Sciatic nerve (tissue), 2 donors: ENCODE data around the gene KTN1. TPM values are rescaled to one million over a fixed set of nuclear protein-coding genes. Genes with fewer than 3 reads are reported as not detected.

Experiments
- ATAC-seq: fragments of 200-7000 bp; cut with Tn5 transposase; one replicate; pipeline ENCODE4 v1.9.1; 2020; ENCODE audit warnings: mild to moderate bottlenecking, moderate library complexity
- DNase-seq: peaks from one replicate; pipeline ENCODE4 v3.0.0-alpha.2; 2020; ENCODE audit warnings: low spot score
- intact Hi-C: fragments of 100-400 bp; cut with DNase I; formaldehyde crosslinking; loops from one replicate; pipeline ENCODE4 v1.14.2; 2022
- total RNA-seq: library from RNA; stranded (reverse); fragmentation: NEBNext Ultra II Directional; extraction: Animal tissue kit (Norgen Biotek cat#: 25700); gene quantifications from one replicate; pipeline ENCODE4 v1.2.1, GENCODE V29; 2021
- donor health status: DM: no; HTN: no; CAD: no.
- donor health status: DM: no; HTN: no; CAD: no.

The KTN1 gene
- total RNA-seq, 1 donor from 2014 or later = 243 TPM

DNA sequence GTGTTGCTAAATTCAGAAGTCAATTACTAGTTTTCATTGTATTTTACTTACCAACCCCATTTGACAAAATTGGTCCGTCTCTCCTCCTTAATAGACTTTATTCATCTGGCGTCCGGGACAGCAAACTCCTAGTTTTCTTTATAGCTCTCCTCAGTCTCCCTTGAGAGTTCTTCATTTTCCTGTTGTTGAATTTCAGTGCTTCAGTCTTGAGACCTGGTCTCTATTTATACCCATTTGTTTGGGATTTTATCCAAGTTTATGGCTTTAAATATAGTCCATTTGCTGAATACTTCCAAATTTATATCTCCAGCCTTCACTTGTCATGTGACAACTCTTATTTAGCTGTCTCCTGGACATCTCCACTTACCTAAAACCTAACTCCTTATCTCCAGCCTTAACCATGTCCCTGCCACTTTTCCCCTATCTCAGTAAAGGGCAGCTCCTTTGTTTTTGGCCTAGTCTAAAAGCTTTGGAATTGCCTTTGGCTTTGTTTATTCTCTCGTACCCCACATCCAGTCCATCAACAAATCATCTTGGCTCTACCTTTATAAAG is 23.5 kb downstream of the KTN1 start:
- ATAC-seq = no peak
- no peak for DNase-seq
- intact Hi-C loops = no loop called here

- DNase-seq (no peak), ATAC-seq (no peak)
- intact Hi-C loops = no loop called here
Measured at GRCh38 chr14:55604488-55604887, 24.5 kb downstream of the KTN1 start.

- no peak for DNase-seq
- intact Hi-C loops = no loop called here
- no peak for ATAC-seq
Measured at GRCh38 chr14:55604900-55605418, 25.0 kb downstream of the KTN1 start.

DNA sequence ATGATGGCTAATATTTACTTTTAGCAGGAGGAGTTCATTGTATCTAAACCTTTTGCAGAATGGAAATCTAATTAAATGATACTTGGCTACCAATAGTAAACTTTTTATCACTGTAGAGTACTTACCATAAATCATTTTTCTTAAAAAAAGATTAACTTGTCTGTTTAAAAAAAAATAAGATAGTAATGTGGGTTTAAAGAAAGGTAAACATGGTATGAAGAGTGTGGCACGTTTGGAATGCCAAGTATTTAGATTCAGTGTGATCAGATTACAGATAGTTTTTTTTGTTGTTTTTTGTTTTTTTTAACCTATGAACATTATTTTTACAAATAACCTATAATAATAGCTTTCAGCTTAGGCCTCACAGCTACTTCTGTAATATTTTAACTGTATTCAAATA is 25.8 kb downstream of the KTN1 start:
- DNase-seq = no peak
- intact Hi-C loops = no loop called here
- ATAC-seq = no peak

DNA sequence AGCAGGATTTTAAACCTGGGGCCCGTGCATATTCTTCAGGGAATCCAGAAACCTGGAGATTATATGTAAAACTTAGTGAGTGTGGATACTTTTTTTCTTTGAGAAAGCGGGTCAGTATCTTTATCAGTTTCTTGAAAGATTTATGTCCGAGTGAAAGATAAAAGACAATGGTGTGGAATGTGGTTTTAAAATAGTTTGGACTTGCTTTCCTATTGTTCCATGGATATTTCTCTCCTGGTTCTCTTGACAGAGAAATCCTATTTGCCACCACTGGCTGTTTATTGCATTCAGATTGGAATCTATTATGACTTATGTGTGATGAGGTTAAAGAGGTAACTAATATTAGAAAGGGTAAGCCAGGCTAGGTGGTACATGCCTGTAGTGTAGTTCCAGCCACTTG is 27.4 kb downstream of the KTN1 start:
- intact Hi-C loops = no loop called here
- ATAC-seq (no peak), DNase-seq (no peak)

GRCh38 chr14:55609681-55610080 is 29.7 kb downstream of the KTN1 start:
- no peak for DNase-seq
- no peak for ATAC-seq
- intact Hi-C loops = loop anchor here (2.0 kb wide), 1 partner anchor 71 kb away; no protein-coding TSS in a partner anchor

- DNase-seq (no peak), ATAC-seq (no peak)
- intact Hi-C loops = no loop called here
Measured at GRCh38 chr14:55610713-55611370, 30.8 kb downstream of the KTN1 start.

DNA sequence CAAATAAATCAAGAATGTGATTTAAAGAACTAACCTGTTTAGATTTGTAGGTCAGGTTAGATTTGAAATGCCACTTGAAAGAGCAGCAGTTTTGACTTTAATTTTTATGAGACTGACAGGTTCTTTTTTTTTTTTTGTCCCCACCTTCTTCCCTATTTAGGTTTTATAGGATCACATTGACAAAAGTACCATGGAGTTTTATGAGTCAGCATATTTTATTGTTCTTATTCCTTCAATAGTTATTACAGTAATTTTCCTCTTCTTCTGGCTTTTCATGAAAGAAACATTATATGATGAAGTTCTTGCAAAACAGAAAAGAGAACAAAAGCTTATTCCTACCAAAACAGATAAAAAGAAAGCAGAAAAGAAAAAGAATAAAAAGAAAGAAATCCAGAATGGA is 31.9 kb downstream of the KTN1 start:
- intact Hi-C loops = no loop called here
- no peak for ATAC-seq

GRCh38 chr14:55614304-55614703 is 34.3 kb downstream of the KTN1 start:
- intact Hi-C loops = no loop called here
- no peak for ATAC-seq
- no peak for DNase-seq

More for the DNA sequence above, 31.9 kb downstream of the KTN1 start:
- no peak for DNase-seq

DNA sequence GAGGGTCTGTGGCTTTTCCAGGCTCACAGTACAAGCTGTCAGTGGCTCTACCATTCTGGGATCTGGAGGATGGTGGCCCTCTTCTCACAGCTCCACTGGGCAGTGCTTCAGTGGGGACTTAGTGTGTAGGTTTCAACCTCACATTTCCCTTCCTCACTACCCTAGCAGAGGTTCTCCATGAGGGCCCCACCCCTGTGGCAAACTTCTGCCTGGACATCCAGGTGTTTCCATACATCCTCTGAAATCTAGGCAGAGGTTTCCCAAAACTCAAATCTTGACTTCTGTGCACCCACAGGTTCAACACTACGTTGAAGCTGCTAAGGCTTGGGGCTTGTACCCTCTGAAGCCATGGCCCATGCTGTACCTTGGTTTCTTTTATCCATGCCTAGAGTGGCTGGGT is 40.3 kb downstream of the KTN1 start:
- ATAC-seq = no peak
- intact Hi-C loops = no loop called here
- no peak for DNase-seq

DNA sequence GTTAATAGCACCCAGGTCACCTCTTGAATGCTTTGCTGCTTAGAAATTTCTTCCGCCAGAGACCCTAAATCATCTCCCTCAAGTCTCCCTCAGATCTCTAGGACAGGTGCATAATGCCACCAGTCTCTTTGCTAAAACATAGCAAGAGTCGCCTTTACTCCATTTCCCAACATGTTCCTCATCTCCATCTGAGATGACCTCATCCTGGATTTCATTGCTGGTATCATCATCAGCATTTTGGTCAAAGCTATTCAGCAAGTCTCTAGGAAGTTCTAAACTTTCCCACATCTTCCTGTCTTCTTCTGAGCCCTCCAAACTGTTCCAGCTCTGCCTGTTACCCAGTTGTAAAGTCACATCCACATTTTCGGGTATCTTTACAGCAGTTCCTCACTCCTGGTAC is 41.0 kb downstream of the KTN1 start:
- intact Hi-C loops = no loop called here
- no peak for ATAC-seq

GRCh38 chr14:55621391-55621790 is 41.4 kb downstream of the KTN1 start:
- ATAC-seq (no peak), DNase-seq (no peak)
- intact Hi-C loops = no loop called here

More for the DNA sequence above, 41.0 kb downstream of the KTN1 start:
- DNase-seq = no peak

GRCh38 chr14:55624913-55625312 is 44.9 kb downstream of the KTN1 start:
- ATAC-seq (no peak), DNase-seq (no peak)
- intact Hi-C loops = no loop called here

DNA sequence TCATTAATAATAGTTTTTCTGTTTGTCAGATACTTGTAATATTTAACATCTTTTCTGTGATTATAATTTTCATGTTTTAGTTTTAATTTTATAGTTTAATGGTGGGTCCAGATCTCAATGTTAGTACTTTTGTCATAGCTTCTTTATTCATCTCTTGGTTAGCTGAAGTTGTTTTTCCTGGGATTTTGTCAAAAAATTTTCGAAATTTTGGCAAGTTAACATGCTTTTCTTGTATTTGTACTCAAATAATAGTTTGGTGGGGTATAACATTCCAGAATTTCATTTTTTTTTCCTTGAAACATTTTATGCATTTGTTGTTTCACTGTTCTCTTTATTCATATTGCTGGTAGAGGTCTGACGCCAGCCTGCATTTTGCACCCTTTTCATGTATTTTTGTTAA is 45.5 kb downstream of the KTN1 start:
- no peak for DNase-seq
- ATAC-seq = peak; percentile 20
- intact Hi-C loops = no loop called here

DNA sequence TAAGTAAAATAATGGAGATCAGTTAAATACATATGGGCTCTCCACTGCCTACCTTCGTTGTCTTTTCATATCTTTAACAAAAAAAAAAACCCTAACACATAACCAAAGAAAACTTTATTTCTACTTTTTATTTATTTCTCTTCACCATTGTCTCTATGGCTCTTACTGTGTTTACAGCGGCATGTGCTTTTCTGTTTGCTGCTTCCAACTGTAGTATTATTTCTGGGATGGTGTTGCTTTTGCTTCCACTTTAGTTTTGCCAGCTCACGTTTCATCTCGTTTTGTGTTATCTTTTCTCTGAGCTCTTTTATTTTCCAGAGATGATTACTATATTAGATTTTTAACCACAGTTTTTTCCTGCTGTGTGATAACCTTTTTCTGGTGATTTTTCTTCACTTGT is 46.1 kb downstream of the KTN1 start:
- intact Hi-C loops = no loop called here
- no peak for DNase-seq
- peak; percentile 77 for ATAC-seq

DNA sequence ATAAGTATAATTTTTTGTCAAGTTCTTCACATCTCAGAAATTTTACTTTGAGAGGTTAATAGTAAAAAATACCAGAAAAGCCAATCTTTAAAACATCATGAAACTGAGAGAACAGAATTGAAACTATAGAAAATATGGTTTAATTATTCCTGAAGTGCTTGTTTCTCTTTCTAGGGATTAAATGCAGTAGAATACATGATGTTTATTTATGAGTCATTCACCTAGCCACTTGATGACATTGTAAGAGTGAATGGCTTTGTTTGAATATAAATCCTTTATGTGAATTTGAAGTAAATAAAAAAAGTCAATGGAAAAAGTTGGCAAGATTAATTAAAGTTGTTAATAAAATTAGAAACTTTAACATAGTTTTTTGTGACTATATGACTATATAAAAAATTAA is 48.4 kb downstream of the KTN1 start:
- intact Hi-C loops = no loop called here
- no peak for DNase-seq
- no peak for ATAC-seq

DNA sequence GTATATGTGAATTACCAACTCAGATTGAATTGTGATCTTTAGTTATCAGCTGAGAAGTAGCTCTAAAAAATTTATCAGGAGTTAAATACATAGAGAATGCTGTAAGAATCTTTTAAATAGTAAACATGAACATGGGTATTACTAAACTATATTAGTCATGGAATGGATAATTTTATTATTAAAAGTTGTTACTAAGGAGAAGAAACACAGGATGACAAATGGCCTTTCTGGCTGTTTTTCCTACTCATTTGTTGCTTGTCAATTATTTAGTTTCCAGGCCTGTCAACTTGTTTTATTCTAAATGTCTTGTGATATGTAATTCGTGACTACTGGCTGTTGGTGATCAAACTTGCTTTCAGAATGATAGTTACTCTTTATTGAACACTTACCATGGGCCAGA is 58.7 kb downstream of the KTN1 start:
- DNase-seq = no peak
- no peak for ATAC-seq
- intact Hi-C loops = no loop called here

DNA sequence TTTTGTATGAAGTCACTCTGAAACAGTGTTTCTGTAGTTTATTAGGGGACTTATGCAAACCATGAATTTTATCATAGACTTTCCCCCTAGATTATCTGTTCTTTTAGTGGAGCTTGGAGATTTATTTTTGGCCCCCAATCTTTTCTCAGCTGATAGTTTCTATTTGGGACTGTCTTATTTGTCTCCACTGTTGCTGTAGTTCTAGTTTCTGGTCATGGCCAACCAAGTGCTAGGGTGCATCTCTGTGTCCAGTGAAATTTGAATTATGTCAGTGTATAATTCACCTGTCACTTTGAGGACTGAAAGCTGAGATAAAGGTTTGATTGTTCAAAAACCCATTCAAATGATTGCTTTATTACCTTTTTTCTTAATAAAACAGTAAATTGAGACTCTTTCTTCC is 61.3 kb downstream of the KTN1 start:
- intact Hi-C loops = no loop called here
- no peak for ATAC-seq
- no peak for DNase-seq

DNA sequence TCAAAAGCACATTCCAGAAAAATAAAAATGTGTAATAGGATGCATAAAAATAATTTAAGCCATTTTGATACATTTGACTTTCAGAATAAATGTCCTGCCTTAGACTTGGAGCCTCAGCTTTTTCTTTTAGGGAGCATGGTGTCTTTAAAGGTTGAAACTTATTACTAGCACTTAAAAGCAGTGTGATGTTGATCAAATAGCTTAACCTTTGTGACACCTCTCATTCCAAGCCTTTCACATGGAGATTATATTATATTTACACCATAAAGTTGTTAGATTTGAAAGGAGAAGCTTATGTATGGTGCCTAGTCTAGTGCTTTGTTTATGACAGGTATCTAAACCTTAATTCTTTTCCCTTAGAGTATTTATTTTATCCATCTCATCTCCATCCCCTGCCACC is 61.9 kb downstream of the KTN1 start:
- ATAC-seq (no peak), DNase-seq (no peak)
- intact Hi-C loops = no loop called here

- intact Hi-C loops = no loop called here
- DNase-seq (no peak), ATAC-seq (no peak)
Measured at GRCh38 chr14:55645145-55645544, 65.1 kb downstream of the KTN1 start.
